HG02973 (cell line): ENCODE data around the gene DLG2.

Experiments used
- ATAC-seq: cut with Tn5 transposase; IDR thresholded peaks from one replicate; pipeline ENCODE4 v1.9.1; 2021; ENCODE audit warnings: moderate library complexity; ENCODE audit not compliant: unreplicated experiment

The DLG2 gene

GRCh38 chr11:84532364-84532763, 1094.8 kb downstream of the DLG2 start:
- no peak for ATAC-seq

GRCh38 chr11:84526250-84526649, 1100.9 kb downstream of the DLG2 start:
- no peak for ATAC-seq

GRCh38 chr11:84524422-84525051, 1102.6 kb downstream of the DLG2 start:
- ATAC-seq, result no peak

- no peak for ATAC-seq
Measured at GRCh38 chr11:84522331-84522730, 1104.8 kb downstream of the DLG2 start.

- no peak for ATAC-seq
Measured at GRCh38 chr11:84518631-84519183, 1108.4 kb downstream of the DLG2 start.

GRCh38 chr11:84514436-84514835, 1112.7 kb downstream of the DLG2 start:
- no peak for ATAC-seq

GRCh38 chr11:84503503-84503902, 1123.6 kb downstream of the DLG2 start:
- no peak for ATAC-seq

- ATAC-seq, result no peak
Measured at GRCh38 chr11:84501750-84502149, 1125.4 kb downstream of the DLG2 start.

- no peak for ATAC-seq
Measured at GRCh38 chr11:84497981-84498411, 1129.1 kb downstream of the DLG2 start.

- no peak for ATAC-seq
Measured at GRCh38 chr11:84497181-84497580, 1130.0 kb downstream of the DLG2 start.

GRCh38 chr11:84496122-84496521, 1131.0 kb downstream of the DLG2 start:
- ATAC-seq, result no peak

- no peak for ATAC-seq
Measured at GRCh38 chr11:84480131-84480530, 1147.0 kb downstream of the DLG2 start.

GRCh38 chr11:84476581-84476980, 1150.6 kb downstream of the DLG2 start:
- ATAC-seq, result no peak

GRCh38 chr11:84471501-84471900, 1155.6 kb downstream of the DLG2 start:
- no peak for ATAC-seq

GRCh38 chr11:84468235-84468634, 1158.9 kb downstream of the DLG2 start:
- no peak for ATAC-seq

- ATAC-seq, result no peak
Measured at GRCh38 chr11:84465040-84465439, 1162.1 kb downstream of the DLG2 start.

- no peak for ATAC-seq
Measured at GRCh38 chr11:84455691-84456090, 1171.5 kb downstream of the DLG2 start.

- no peak for ATAC-seq
Measured at GRCh38 chr11:84452211-84452610, 1174.9 kb downstream of the DLG2 start.

GRCh38 chr11:84438565-84438964, 1188.6 kb downstream of the DLG2 start:
- ATAC-seq, result no peak

GRCh38 chr11:84437071-84437980, 1189.8 kb downstream of the DLG2 start:
- ATAC-seq, result peak; percentile 98

GRCh38 chr11:84430661-84431060, 1196.5 kb downstream of the DLG2 start:
- no peak for ATAC-seq

GRCh38 chr11:84425673-84426072, 1201.5 kb downstream of the DLG2 start:
- ATAC-seq, result no peak
